Activated naive CD8-positive, alpha-beta T cell (primary cell): ENCODE results near the gene LONP2.

Experiments used
- H3K27ac Mint-ChIP-seq: one replicate; pipeline ENCODE4 v1.8.0; 2021; ENCODE audit warnings: mixed read lengths
- H3K27me3 Mint-ChIP-seq: one replicate; pipeline ENCODE4 v1.8.0; 2021; ENCODE audit warnings: mixed read lengths
- H3K36me3 Mint-ChIP-seq: one replicate; pipeline ENCODE4 v1.8.0; 2021; ENCODE audit warnings: mixed read lengths
- H3K4me1 Mint-ChIP-seq: one replicate; pipeline ENCODE4 v1.8.0; 2021; ENCODE audit warnings: low read depth, mixed read lengths
- H3K4me3 Mint-ChIP-seq: one replicate; pipeline ENCODE4 v1.8.0; 2021; ENCODE audit warnings: mild to moderate bottlenecking, mixed read lengths
- H3K9me3 Mint-ChIP-seq: one replicate; pipeline ENCODE4 v1.8.0; 2021; ENCODE audit warnings: low read depth, mixed read lengths

Gene LONP2

GRCh38 chr16:48261569-48261968, 17.5 kb downstream of the LONP2 start:
- peaks cover 3% of the 10 kb centered on the region for H3K4me1 Mint-ChIP-seq
- no peak overlapping the region for H3K4me3 Mint-ChIP-seq
- H3K9me3 Mint-ChIP-seq, result no peaks in the 10 kb centered on the region
- H3K36me3 Mint-ChIP-seq, result peaks cover 33% of the 10 kb centered on the region
- no peak overlapping the region for H3K27ac Mint-ChIP-seq
- H3K27me3 Mint-ChIP-seq, result no peaks in the 10 kb centered on the region

DNA sequence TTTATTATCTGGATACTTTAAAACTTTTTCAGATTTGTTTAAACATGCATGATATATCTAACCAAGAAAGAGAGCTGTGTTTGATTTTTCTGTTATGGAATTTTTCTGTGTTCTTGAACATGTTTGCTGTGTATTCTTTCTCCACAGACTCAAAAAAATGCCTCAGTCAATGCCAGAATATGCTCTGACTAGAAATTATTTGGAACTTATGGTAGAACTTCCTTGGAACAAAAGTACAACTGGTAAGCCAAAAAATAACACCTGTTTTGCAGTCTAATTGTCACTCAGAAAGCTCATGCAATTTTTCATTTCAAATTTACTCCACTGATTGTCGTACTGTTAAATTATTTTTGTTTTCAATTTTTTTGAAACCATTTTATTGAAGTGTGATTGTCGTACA, 18.5 kb downstream of the LONP2 start:
- no peak overlapping the region for H3K4me3 Mint-ChIP-seq
- H3K9me3 Mint-ChIP-seq, result no peaks in the 10 kb centered on the region
- H3K4me1 Mint-ChIP-seq, result peaks cover 3% of the 10 kb centered on the region
- H3K36me3 Mint-ChIP-seq, result peaks cover 33% of the 10 kb centered on the region
- no peak overlapping the region for H3K27ac Mint-ChIP-seq
- H3K27me3 Mint-ChIP-seq, result no peaks in the 10 kb centered on the region

DNA sequence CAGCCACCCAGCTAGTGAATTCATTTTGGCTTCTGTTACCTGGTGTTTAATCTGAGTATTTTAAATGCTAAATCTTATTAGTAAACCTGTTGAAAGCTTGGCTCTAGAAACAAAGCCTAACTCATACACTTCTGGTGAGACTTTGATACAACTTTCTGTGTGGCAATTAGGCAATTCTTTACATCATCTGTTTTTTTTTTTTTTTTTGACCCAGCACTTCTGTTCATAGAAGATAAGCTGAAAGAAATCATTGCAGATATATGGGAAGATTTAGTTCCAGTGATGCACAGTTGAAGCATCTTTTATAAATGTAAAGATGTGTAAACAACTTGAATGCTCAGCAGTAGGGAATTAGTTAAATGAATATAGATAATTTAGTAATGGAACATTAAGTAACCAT, 24.9 kb downstream of the LONP2 start:
- no peak overlapping the region for H3K27ac Mint-ChIP-seq

DNA sequence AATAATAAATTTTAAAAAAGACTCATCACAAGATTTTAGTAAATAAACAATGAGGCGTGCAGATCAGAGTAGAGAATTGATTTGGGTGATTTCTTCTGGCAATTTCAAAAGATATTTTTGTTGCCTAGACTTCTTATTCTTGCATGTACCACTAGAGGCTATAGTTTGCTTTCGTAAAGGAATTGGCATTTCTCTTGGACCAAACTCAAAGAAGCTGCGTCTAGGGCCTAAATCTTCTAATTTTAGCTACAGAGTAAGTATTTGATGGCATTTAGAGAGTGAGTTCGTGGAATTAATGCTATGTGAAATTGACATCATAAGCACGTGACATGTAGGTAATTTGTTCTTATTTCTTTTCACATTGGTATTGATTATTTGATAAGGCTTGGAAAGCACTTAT, 27.6 kb downstream of the LONP2 start:
- H3K27me3 Mint-ChIP-seq, result no peaks in the 10 kb centered on the region
- H3K4me1 Mint-ChIP-seq, result no peaks in the 10 kb centered on the region
- no peaks in the 10 kb centered on the region for H3K9me3 Mint-ChIP-seq
- H3K27ac Mint-ChIP-seq, result no peak overlapping the region
- no peak overlapping the region for H3K4me3 Mint-ChIP-seq
- peaks cover 3% of the 10 kb centered on the region for H3K36me3 Mint-ChIP-seq

More for the DNA sequence above, 24.9 kb downstream of the LONP2 start:
- Mint-ChIP-seq H3K4me3 (no peak overlapping the region), H3K36me3 (peaks cover 9% of the 10 kb centered on the region), H3K9me3 (no peaks in the 10 kb centered on the region), H3K4me1 (peaks cover 3% of the 10 kb centered on the region), H3K27me3 (no peaks in the 10 kb centered on the region)

GRCh38 chr16:48272837-48273421, 28.8 kb downstream of the LONP2 start:
- peaks cover 4% of the 10 kb centered on the region for H3K36me3 Mint-ChIP-seq
- no peaks in the 10 kb centered on the region for H3K9me3 Mint-ChIP-seq
- H3K4me1 Mint-ChIP-seq, result no peaks in the 10 kb centered on the region
- H3K27ac Mint-ChIP-seq, result no peak overlapping the region
- H3K27me3 Mint-ChIP-seq, result no peaks in the 10 kb centered on the region
- H3K4me3 Mint-ChIP-seq, result no peak overlapping the region

DNA sequence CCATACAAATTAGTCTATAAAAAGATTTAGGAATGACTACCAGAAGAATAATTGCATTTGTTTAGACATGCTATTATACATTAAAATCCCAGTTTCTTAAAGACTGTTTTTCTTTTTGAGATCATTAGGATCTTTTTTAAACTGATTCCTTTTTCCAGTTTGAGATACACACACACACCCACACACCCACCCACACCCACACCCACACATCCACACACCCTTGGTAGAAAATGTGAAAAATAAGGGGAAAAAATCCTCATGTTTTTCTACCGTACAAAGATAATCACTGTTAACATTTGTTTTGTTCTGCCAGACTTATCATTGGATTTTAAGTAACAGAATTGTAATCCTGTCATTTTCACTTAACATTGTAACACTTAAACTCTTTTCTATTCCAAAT, 30.4 kb downstream of the LONP2 start:
- Mint-ChIP-seq H3K4me3 (no peak overlapping the region), H3K4me1 (peaks cover 5% of the 10 kb centered on the region), H3K36me3 (peaks cover 11% of the 10 kb centered on the region), H3K27me3 (no peaks in the 10 kb centered on the region), H3K27ac (no peak overlapping the region), H3K9me3 (no peaks in the 10 kb centered on the region)

GRCh38 chr16:48276102-48276501, 32.0 kb downstream of the LONP2 start:
- Mint-ChIP-seq H3K36me3 (peaks cover 15% of the 10 kb centered on the region), H3K4me3 (no peak overlapping the region), H3K9me3 (no peaks in the 10 kb centered on the region), H3K27me3 (no peaks in the 10 kb centered on the region), H3K4me1 (peaks cover 8% of the 10 kb centered on the region), H3K27ac (no peak overlapping the region)

GRCh38 chr16:48277158-48277557, 33.1 kb downstream of the LONP2 start:
- Mint-ChIP-seq H3K4me3 (no peak overlapping the region), H3K27me3 (no peaks in the 10 kb centered on the region), H3K36me3 (peaks cover 15% of the 10 kb centered on the region), H3K4me1 (peaks cover 8% of the 10 kb centered on the region), H3K9me3 (no peaks in the 10 kb centered on the region), H3K27ac (no peak overlapping the region)

- no peak overlapping the region for H3K27ac Mint-ChIP-seq
- H3K9me3 Mint-ChIP-seq, result no peaks in the 10 kb centered on the region
- no peaks in the 10 kb centered on the region for H3K27me3 Mint-ChIP-seq
- peaks cover 8% of the 10 kb centered on the region for H3K4me1 Mint-ChIP-seq
- H3K36me3 Mint-ChIP-seq, result peaks cover 19% of the 10 kb centered on the region
- no peak overlapping the region for H3K4me3 Mint-ChIP-seq
Observed at GRCh38 chr16:48279199-48279598, 35.1 kb downstream of the LONP2 start.

GRCh38 chr16:48280546-48280945, 36.4 kb downstream of the LONP2 start:
- Mint-ChIP-seq H3K4me1 (peaks cover 15% of the 10 kb centered on the region), H3K4me3 (no peak overlapping the region), H3K36me3 (peaks cover 29% of the 10 kb centered on the region), H3K9me3 (no peaks in the 10 kb centered on the region), H3K27ac (no peak overlapping the region), H3K27me3 (no peaks in the 10 kb centered on the region)

DNA sequence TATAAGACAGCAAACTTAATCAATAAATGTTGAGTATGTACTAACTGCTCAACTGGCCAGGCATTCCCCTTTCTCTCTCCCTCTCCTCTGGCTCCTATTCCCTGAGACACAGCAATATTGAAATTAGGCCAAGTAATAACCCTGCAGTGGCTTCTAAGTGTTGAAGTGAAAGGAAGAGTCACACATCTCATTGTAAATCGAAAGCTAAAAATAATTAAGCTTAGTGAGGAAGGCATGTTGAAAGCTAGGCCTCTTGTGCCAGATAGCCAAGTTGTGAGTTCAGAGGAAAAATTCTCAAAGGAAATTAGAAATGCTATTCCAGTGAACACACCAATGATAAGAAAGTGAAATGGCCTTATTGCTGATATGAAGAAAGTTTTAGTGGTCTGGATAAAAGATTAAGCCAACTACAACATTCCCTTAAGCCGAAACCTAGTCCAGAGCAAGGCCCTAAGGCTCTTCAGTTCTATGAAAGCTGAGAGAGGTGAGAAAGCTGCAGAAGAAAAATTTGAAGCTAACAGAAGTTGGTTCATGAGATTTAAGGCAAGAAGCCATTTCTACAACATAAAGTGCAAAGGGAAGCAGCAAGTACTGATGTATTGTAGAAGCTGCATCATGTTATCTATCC, 38.6 kb downstream of the LONP2 start:
- Mint-ChIP-seq H3K27me3 (no peaks in the 10 kb centered on the region), H3K27ac (no peak overlapping the region), H3K9me3 (no peaks in the 10 kb centered on the region), H3K4me1 (peaks cover 15% of the 10 kb centered on the region), H3K4me3 (no peak overlapping the region), H3K36me3 (peaks cover 42% of the 10 kb centered on the region)

DNA sequence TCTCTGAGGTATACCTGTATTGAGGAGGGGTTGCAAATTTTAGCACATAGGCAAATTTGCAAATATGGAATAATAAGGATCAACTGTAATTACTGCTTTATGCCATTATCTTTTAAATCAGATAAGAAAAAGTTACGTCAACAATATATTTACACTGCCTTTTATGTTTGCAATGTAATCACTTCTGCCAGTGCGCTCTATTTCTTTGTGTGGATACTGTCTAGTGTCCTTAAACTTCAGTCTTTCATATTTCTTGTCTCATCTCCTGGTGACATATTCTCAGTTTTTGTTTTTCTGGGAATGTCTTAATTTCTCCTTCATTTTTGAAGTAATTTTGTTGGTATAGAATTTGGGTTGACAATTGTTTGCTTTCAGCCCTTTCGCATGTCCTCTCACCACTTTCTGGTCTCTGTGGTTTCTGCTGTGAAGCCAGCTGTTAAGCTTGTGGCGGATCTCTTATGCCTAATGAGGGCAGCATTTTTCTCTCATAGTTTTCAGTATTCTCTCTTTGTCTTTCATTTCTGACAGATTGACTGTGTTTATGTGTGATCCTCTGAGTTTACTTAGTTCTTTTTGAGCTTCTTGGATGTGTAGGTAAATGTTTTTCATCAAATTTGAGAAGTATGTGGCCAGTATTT, 40.8 kb downstream of the LONP2 start:
- Mint-ChIP-seq H3K9me3 (no peaks in the 10 kb centered on the region), H3K4me1 (peaks cover 10% of the 10 kb centered on the region), H3K27me3 (no peaks in the 10 kb centered on the region), H3K27ac (no peak overlapping the region), H3K36me3 (peaks cover 35% of the 10 kb centered on the region), H3K4me3 (no peak overlapping the region)

- H3K27me3 Mint-ChIP-seq, result no peaks in the 10 kb centered on the region
- H3K36me3 Mint-ChIP-seq, result peaks cover 34% of the 10 kb centered on the region
- no peak overlapping the region for H3K27ac Mint-ChIP-seq
- H3K4me1 Mint-ChIP-seq, result peaks cover 12% of the 10 kb centered on the region
- H3K9me3 Mint-ChIP-seq, result no peaks in the 10 kb centered on the region
- no peak overlapping the region for H3K4me3 Mint-ChIP-seq
Observed at GRCh38 chr16:48287239-48287638, 43.1 kb downstream of the LONP2 start.

DNA sequence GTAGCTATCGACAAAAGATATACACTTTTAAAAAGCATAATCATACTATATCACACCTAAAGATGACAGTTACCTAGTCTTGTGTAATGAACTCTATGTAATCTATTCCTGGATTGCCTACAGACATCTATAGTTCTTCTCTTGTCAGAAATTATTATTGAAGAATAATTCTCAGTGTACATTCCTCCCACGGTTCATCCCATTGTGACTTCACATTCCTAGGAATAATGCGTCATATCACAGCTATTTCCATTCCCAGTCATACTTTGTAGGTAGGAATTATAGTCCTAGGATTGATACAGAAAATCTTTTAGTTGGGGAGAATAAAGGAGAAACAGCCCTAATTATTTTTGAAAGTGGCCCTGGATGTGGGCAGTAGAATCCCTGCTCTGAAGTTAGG, 47.2 kb downstream of the LONP2 start:
- Mint-ChIP-seq H3K9me3 (no peaks in the 10 kb centered on the region), H3K4me3 (no peak overlapping the region), H3K27me3 (no peaks in the 10 kb centered on the region), H3K4me1 (peaks cover 5% of the 10 kb centered on the region), H3K27ac (peak overlapping the region; percentile 47), H3K36me3 (peaks cover 21% of the 10 kb centered on the region)

GRCh38 chr16:48291754-48292153, 47.7 kb downstream of the LONP2 start:
- Mint-ChIP-seq H3K9me3 (no peaks in the 10 kb centered on the region), H3K4me3 (no peak overlapping the region), H3K27ac (no peak overlapping the region), H3K4me1 (peaks cover 5% of the 10 kb centered on the region), H3K36me3 (peaks cover 23% of the 10 kb centered on the region), H3K27me3 (no peaks in the 10 kb centered on the region)

DNA sequence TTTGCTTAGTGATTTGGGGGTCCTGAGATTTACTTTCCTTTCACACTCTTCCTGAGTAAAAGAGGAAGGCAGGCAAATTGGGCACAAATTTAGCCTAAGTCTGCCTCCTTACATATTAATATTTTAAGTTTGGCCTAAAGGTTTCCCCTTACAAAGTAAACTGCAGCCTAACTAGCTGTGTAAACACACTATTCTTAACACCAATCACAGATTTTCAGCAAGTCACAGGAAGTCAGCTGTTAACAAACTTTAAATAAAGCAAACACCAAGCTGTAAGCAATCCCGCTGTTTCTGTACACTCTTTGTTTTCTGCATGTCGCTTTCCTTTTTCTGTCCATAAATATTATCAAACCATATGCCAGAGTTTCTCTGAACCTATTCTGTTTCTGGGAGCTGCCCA, 48.4 kb downstream of the LONP2 start:
- H3K4me3 Mint-ChIP-seq, result no peak overlapping the region
- peaks cover 16% of the 10 kb centered on the region for H3K36me3 Mint-ChIP-seq
- no peaks in the 10 kb centered on the region for H3K9me3 Mint-ChIP-seq
- peaks cover 5% of the 10 kb centered on the region for H3K4me1 Mint-ChIP-seq
- no peaks in the 10 kb centered on the region for H3K27me3 Mint-ChIP-seq
- no peak overlapping the region for H3K27ac Mint-ChIP-seq
